Stimulated activated CD8-positive, alpha-beta memory T cell treated with anti-CD3 and anti-CD28 coated beads, Interleukin-7, amount 100 ng/mL, for 4 hours (primary cell): ENCODE results near the gene HOXA7.

Experiments used
- DNase-seq, 2 donors: peaks; one replicate each; pipeline ENCODE4 v3.0.0-alpha.2; 2020; ENCODE audit warnings: low read depth in 2 of 2

The HOXA7 gene

DNA sequence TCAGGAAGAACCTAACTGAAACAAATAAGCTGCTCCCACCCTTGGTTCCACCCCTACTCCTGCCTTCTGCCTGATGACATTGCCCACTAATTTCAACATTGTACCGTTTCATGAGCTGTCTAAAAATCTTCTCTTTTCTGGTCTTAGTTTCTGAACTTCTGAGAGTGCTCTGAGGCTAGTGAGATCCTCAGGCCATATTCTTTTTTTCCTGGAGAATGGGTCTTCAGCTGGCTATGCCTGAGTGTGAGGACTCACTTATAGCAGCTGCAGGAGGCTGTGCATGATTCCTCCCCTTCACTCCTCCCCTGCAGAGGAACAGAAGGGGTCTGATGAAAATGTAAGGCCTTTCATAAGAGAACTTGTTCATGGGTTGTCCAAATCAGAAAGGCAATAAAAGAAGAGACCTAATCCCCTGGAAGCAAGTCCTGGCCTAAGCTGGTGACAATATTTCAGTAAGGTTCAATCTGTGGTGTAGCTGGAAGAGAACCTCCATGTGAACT lies 37.0 kb downstream of the HOXA7 start:
- no peak for DNase-seq

DNA sequence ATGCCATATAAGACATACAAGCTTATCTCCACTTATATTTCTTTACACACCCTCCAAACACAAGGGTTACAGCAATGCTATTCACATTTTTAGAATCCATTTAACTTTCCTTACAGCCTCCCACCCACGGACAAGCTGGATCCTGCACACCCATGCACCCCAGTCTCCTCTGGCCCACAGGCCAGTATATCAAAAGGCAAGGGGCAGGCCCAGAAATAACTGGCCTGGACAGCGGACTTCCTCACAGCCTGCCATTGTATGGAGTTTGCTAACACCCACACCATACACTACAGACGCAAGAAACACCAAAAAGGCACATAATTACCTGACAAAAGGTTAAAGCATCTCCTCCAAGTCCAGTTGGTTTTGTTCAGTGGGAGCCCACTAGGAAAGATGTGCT lies 37.9 kb downstream of the HOXA7 start:
- no peak for DNase-seq

DNA sequence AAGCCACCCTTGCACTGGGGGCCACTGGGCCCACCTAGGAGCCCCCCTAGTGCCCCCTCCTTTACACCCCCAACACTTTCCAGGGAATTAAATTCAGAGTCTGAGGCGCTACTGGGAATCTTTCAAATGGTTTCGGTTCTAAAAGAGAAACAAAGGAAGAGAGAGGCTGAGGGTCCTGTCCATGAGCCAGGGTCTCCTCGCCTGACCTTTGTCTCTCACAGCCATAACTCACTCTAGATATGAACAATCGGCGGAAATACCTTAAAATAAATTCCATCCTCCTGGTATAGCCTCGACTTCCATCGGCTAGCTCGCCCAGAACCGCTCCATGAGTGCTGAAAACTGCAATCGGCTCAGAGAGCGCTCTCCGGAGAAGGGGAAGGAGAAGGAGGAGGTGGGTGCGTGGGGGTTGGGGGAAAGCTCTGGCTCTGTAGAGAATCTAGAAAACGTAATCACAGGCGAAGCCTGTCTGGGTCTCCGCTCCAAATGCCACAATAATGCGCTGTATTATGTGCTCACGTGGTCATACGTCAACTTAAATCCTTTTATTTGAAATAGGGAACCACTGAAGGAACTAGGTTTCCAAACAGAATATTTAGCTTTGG lies 38.5 kb downstream of the HOXA7 start:
- no peak for DNase-seq

DNA sequence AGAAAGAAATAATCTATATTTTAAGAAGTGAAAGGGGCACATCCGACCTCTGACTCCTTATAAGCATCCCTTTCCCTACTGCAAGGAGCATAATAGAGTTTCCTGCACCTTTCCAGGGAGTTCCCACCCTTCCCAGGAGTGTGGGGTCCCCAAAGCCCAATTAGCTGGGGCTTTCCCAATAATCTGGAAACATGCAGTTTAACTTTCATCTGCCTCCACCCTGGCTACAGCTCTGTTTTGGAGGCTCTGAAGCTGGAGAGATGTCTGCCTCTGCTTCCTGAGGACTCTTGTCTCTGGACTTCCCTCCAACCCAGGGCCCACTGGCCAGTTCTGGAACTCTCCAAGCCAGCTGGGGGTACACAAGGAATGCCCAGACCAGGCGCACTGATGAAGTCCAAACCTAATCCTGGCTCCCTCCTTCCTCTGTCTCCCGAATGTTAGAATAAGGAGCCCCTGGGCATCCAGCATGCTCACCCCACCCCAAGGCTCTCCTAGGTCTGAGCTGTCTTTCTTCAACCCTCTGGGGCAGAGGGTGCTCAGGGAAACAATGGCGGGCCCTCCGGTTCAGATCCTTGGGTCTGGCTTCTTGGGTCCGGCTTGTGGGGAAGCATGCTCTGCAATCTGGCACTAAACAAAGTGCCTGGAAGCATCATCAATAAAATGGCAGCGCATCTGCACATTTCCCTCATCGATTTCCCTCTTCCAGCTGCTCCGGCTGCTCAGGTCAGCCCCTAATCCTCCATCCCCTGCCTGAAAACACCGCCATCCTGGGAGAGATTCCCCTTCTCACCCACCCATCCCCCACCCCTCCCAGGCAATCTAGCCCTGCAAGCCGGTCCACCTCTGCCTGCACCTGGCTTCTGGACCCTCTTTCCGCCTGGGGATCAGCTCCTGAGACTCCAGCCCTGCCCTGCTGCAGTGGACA lies 39.3 kb downstream of the HOXA7 start:
- DNase-seq: no peak

DNA sequence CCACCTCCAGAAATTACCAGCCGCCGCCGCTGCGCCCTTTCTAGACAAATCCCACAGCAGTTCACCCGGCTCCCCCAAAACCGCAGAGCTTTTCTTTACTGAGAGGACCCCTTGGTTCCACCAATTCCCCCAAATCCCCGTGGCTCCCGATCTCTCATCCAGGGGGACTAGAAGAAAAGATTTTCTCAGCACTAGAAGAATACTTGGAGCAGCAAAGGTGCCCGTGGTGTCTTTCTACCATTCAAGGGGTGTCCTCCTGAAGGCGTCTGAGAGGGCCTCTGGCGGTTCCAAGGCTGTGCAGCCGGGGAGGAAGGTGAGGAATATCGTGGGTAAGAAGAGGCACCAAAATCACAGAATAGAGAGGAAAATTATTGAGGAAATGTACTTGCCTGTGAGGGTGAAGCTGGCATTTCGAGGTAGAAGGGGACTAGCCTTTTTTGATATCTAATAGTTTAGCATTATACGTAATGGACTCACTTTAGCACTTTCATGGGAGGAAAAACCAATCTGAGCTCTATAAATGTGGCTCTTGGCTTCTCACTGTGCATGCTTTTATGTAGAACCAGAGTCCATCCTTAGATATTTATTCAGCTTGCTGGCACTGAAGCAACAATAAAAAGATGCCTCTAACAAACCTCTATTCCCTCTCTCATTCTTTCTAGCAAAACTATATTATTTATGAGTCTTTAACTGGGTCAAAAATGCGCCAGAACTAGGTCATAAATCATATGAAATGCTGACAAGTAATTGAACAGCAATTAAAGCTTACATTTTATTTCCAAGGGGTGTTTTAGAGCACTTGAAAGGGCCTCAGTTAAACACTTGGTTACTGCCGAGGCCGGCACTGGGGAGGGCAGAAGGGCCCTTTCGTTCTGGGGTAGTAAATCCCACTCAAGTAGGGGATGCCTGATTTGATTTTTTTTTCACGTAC lies 40.2 kb downstream of the HOXA7 start:
- no peak for DNase-seq

DNA sequence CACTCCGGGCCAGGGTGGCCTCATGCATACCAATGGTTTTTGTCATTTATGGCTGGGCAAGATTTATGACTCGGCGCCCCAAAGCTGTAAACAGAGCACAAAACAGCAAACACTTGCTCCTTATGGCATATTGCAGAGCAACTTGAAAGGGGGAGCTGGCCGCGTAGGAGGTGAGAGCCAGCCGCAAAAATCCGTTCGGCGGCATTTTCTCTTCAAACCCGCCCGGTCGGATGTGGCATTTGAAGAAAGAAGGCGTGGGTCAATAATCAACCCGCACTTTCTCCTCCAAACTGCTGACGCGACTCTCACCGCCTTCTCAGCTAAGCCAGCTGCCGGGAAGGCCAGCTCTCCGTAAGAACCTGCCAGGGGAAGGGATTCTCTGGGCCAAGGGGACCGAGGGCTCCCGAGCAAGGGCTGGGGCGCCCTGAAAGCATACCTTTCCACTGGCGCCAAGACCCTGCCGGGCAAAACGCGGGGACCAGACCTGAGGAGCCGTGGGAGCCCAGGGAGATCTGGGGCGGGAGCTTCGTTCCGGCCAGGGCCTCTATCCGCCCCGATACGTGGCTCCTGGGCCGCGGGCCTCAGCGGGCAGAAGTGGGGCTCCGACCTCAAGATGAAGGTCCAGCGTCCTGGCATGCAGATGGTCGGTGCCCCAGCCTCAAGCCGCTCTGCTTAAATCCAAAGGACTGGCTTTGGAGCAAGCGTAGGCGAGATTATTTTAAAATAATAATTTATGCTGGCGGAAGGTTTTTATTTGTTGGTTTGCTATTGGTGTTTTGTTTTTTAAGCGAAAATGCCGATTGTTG lies 41.1 kb downstream of the HOXA7 start:
- no peak for DNase-seq

DNA sequence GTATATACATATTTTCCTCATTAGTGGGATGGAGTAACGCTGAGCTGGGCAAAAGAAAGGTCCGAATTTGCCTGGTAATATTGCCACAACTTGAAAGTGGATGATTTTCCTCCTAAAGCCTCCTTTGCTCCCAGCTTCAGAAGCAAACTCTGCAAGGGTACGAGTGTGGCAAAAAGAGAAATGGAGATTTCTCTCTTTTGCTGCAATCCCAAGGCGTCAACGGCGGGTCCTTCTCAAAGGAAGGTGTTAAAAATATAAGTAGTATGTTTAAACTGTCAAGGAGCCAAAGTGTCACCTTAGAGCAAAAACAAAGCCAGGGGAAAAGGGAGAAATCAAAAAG lies 41.6 kb downstream of the HOXA7 start:
- DNase-seq: no peak

DNA sequence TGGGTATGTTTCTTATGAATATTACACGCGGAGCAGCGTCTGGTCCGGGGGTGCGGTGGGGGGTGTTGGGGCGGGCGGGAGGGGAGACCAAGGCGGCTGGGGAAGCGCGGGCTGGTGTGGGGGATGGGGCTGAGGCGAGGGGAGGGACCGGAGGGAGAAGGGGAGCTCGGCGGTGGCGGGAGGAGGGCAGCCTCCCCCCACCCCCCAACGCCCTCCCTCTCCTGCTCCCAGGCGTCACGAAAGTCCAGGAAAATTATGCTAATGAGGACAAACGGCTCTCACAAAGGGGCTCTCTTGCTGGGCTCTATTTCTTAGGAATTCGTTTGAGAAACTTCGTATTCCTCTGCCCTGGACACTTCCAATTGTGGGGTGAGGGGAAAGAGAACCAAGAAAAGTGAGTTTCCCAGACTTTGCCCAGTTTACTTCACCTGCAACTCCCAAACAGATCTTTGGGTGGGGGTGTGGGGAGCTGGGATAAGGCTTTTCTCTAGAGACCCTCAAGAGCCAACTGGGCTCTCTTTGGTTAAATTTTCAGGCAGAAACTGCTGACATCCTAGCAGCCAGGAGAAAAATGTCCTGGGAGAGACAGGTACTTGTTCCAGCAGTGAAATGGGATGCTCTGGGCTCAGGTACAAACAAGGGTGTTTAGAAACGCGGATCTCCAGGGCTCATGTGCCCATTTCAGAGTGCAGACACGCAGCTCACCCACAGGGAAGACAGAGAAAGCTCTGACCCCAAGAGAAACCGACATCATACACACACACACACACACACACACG lies 42.3 kb downstream of the HOXA7 start:
- no peak for DNase-seq

DNA sequence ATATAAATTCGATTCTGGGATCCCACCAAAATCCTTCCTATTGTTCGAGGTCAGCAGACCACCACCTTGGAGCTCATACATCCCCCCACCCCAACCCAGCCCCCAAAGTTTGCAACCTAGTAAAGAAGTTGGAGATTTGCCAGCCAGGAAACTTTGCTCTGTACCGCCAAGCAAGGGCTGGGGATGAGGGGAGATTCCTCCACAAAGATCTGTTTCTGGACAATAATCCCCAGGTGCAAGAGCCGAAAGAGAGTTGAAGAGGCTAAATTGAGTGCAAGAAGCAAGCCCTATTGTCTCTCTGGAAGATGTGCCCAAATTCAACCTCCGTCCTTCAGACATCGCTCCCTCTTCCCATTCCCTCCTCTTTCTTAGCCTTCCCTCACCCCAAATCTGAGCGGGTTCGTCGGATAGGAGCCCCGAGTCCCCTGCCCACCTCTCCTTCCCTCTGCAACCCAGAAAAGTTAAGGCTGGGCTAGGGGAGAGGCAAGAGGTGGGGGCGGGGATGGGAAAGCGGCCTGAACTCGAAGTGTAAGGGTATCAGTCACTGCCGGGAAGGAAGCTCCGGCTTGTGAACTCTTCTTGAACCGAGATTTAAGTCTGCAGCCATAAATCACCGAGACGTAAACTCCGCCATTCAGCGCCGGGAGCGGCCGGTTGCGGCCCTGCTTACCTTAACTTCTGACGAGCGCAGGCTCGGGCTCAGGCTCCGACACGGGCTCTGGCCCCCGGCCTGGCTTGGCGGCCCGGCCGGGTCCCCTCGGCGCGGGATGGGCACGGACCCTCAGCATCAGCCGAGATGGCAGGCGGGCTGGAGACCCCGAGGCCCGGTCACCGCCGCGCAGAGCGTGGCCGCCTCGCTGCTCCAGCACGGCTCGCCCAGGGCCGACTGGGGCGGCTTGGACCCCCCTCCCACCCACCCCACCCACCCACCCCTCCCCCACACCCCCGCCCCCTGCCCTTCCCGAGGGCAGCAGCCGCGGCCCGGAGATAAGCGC lies 43.2 kb downstream of the HOXA7 start:
- no peak for DNase-seq

DNA sequence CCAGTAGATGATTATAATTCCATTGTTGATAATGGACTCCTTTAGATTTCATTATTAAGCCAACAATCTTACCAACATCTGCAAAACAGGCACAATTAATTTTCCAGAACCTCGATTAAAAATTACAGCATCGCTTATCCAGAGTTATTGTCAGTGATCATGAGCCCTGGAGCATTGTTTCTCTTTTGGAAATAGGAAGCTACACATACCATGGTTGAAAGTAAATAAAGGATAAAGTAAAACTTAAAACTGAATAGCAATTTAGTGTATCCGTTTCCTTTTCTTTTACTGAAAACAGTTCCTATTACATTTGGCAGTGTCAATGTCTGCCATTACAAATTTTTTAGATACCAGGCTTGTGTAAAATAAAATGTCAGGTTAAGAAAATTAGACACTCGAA lies 44.1 kb downstream of the HOXA7 start:
- DNase-seq: no peak

DNA sequence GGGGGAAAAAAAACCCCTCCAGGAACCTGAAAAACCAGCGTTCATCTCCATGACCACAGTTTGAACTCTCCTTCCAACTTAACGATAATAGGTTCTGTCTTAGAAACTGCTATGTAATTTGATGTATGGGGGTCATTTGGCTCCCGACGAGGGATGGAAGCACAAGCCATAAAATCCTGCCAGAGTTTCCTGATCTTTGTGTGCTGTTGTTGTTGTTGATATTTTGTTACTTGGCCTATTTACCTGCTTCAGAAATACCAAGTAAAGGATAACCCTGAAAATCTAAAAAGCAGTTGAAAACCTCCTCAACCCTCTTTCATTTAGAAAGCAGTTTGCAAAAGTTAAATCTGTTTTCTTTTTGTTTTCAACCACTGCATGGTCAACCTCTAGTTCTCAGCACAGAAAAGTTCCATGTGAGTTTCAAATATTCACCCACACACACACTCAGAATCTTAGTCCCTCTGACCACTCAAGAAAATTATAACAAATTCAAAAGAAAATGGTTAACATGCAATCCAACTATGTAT lies 44.7 kb downstream of the HOXA7 start:
- no peak for DNase-seq

DNA sequence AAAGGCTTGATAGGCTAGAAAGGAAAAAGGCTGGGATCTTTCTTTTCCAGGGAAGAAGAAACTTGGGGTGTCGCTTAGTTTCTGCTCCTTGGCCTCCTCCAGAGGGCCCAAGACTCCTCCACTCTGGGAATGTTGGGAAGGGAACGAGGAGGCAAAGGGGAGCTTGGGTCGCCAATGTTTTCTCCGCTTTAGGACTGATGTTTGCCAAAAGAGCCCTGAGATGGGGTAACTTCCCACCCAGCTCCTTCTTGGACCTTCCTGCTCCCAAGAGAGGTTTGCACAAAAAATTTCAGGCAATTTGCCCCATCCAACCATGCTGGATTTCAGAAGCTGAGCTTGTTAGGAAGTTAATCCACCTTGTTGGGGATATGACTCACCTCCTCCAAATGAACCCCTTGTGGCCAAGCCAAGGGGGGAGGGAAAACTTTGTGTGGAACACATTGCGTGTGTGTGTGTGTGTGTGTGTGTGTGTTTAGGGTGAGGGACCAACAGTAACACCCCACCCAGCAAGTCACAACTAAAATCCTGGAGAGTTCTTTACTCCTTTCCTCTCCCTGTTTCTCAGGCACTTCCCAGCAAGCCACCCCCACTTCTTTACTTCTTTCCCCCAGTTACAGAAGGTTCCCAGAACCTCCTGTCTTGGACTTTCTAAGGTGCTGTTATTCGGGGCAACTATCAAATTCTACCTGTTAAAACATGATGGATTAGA lies 45.3 kb downstream of the HOXA7 start:
- no peak for DNase-seq

DNA sequence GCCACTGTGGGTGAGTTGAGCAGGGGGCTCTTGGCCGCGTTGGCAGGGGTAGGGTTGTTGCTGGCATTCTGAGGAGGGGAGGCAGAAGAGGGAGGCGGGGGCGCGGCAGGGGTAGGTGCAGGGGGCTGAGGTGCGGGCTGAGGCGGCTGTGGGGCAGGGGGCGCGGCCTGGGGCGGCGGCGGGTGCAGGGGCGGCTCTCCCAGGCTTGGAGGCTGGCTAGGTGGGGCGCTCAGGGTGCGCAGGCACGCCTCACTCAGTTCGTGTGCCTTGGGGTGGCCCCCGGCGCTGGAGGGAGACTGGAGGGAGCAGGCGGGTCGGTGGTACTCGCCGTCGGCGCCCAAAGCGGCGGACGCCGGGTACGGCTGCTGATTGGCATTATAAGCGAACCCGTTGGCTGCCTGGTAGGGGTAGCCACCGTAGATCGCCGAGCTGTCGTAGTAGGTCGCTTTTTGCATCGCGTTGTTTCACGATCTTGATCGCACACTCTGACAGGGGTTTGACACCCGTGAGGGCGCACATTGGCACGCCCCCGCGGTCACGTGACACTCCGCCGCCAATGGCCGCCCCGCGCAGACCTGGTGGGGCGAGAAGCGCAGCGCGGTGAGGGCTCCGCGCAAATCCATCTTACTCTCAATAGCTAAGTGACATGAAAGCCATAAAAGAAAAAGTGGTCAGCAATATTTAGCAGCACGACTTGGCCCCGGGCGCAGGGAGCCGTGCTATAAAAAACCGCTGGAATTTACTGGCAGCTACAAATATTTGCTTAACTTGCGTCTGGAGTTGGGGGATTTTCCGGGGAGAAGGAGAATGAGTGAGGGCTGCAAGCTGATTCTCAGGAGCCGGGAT lies 46.1 kb downstream of the HOXA7 start:
- no peak for DNase-seq

DNA sequence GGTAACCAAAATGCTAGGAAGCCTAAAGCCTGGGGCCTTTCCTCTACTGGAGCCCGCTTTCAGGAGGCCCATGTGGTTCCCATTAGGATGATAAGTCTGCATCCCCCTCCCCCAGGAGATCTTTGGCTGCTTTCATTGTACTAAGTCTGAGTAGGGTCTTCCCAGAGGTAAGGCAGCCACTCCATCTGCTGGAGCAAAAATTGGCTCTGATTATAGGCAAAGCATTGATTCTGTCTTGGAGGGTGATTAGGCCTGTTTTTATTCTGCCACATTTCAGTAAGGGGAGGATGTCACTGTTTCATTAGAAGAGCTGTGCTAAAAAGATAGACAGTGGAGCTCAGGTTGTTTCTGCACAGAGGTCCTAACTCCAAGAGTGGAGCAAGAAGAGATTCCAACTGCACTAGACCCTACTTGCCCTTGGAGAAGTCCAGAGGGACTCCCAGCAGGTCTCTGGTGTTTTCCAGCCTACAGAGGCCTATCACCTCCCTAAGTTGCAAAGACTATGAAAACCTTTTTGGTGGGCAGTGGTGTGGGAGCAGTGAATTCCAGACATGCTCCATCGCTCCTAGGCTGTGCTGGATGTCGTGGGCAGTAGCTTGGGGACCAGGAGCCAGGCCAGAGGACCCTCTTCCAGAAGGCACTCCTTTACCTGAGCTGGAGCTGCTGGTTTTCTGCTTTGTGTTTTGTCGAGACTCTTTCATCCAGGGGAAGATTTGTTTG lies 46.8 kb downstream of the HOXA7 start:
- no peak for DNase-seq

DNA sequence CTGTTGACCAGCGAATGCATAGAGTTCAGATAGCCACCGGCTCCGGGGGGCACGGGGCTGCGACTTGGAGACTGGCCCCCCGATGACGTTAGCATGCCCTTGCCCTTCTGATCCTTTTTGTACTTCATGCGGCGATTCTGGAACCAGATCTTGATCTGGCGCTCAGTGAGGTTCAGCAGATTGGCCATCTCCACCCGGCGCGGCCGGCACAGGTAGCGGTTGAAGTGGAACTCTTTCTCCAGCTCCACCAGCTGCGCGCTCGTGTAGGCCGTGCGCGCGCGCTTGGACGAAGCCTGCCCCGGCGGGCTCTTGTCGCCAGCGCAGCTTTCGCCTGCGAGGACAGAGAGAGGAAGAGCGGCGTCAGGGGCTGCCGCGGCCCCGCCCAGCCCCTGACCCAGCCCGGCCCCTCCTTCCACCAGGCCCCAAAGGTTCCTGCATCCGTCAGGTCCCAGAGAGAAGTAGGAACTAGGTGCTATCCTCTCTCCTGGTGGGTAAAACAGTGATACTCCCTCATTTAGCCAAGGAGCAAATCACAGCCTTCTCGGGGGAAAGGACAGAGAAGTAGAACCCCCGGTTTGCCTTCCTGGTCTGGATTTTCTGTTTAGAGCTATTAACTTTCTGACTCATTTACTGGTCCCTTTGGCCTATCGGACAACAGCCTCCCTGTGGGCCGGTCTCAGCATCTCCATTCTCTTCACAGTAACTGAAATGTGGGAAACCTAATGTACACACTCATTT lies 47.9 kb downstream of the HOXA7 start:
- DNase-seq: no peak
